SKM-1 (cell line): ENCODE measurements around the gene SREBF2.

Experiments
- DNase-seq: peaks from one replicate; lab custom pipeline; 2025; ENCODE audit not compliant: unreplicated experiment; lab: John Stamatoyannopoulos, UW

The SREBF2 gene

DNA sequence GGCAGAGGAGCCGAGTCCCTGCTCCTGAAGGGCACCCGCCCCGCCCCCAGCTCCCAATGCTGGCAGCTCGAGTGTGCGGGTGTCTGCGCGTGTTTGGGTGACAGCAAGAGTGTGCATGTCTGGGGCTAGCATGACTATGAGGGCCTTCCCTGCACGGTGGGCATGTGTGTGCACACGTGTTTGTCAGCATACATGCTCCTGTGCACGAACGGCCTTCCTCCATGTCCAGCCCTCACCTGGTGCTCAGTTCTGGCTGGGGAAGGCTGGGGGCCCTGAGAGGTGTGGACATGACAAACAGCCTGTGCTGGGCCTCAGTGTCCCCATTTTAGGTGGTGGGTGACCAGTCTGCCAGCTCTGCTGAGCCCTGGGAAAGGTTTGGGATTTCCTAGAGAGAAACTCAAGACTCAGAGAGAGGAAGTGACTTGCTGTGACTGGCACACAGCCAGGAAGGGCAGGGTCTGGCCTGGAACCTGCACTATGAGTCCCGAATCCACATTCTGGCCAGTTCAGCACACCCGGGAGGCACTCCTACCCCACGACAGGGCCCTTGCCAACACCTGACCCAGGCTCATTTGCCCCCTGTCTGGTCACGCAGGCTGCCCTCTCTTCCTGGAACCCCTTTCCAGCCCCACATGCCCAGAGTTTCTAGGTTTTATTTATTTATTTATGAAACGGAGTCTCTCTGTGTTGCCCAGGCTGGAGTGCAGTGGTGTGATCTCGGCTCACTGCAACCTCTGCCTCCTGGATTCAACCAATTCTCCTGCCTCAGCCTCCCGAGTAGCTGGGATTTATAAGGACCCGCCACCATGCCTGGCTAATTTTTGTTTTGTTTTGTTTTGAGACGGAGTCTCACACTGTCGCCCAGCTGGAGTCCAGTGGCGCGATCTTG is 85.2 kb downstream of the SREBF2 start:
- no peak for DNase-seq

- DNase-seq = no peak
Observed at GRCh38 chr22:41919357-41920224, 86.7 kb downstream of the SREBF2 start.

DNA sequence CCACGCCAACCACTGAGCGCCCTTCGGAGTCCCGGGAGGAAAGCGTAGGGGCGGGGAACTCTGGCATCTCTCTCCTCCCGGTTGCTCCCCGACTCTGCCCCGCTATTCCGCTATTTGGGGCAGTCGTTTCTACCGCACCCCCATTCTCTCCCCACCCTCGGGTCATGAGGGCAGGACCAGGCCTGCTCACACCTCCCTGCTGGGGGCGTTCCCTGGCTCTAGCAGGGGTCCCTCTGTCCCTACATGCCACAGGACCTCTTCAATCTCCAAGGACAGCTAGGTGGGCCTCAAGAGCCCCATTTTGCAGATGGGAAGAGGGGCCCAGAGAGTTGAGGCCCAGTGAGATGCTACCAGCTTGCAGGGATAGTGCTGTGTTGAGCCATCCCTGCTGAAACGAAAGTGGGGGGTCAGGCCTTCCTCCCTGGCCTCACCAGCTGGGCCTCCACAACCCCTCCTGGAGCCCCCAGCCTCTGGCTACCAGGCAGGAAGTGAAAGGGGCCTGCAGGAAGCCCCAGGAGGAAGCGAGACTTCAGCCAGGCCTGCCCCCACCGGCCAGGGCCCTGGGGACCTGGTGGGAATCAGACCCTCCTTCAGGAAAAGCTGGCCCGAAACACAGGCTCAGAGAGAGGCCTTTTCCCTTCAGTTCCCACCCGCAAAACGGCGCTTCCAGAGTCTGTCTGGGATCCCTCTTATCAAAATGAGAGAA is 87.5 kb downstream of the SREBF2 start:
- DNase-seq = no peak

GRCh38 chr22:41922328-41922727 is 89.4 kb downstream of the SREBF2 start:
- no peak for DNase-seq

- no peak for DNase-seq
Observed at GRCh38 chr22:41922940-41923594, 90.2 kb downstream of the SREBF2 start.

DNA sequence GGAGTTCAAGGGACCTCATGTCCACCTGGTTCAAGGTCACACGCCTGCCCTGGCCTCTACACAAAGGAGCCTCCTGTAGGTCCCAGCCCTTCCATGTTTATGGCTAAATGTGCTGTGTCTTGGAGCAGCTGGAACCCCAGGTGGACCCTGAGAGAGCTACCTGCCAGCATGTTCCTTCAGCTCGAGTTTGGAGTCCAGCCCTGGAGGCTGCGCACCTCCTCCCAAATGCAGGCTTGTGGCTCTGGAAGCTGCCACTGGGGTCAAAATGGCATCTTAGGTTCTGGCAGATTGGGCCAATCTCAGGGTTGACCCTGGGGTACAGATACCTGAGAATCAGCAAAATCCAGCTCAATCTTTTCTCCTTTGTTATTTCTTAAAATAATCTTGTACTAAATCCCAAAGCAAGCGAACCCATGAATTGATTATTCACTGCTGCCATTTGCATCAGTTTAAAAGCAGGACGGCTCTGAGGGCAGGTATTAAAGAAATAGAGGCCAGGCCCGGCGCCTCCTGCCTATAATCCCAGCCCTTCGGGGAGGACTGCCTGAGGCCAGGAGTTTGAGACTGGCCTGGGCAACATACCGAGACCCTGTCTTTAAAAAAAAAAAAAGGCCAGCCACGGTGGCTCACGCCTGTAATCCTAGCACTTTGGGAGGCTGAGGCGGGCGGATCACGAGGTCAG is 90.8 kb downstream of the SREBF2 start:
- no peak for DNase-seq

- no peak for DNase-seq
Observed at GRCh38 chr22:41925783-41926460, 93.0 kb downstream of the SREBF2 start.

DNA sequence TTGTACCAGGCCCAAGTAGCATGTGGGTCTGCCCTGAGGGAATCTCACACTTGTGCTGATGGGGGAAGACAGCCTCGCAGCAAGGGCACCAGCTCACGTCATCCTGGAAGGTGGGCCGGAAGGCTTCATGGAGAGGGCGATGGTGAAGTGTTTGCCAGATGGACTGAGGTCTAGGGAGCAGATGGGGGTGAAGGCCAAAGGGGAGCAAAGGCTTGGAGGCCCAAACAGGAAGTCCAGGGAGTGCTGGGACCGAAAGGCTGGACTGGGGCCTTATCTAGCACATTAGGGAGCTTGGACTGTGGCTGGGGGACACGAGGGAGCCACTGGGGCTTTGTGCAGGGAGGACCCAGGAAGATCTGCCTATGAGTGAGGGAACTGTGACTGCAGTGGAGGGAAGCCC is 94.9 kb downstream of the SREBF2 start:
- no peak for DNase-seq

- no peak for DNase-seq
Observed at GRCh38 chr22:41928593-41929417, 95.9 kb downstream of the SREBF2 start.

- DNase-seq = no peak
Observed at GRCh38 chr22:41929418-41929810, 96.5 kb downstream of the SREBF2 start.

DNA sequence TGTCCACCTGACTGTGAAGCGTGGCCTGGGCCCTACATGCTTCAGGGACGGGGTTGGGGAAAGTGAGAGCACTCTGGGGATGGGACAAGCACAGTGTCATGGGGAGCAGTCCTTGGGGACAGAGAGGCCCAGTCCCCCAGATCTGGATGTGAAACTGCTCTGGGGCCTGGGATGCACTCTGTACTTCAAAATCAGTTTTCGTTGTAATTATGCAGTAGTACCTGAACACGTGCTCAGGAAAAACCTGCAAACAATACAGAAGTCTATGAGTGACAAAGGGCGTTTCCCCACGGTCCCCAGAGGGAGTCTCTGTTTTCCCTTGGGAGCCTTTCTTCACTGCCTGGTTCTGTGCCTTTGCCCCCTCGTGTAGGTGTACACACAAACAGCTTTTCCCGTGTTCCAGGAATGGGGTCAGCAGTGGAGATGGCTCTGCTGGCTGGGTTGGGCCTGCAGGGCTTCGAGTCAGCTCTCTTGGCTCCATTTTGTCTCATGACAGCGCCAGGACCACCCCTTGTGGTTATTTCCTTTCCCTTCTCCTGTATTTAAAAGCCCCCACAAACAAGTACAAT is 98.9 kb downstream of the SREBF2 start:
- no peak for DNase-seq

GRCh38 chr22:41932353-41932752 is 99.4 kb downstream of the SREBF2 start:
- DNase-seq = no peak

GRCh38 chr22:41933411-41934177 is 100.7 kb downstream of the SREBF2 start:
- no peak for DNase-seq

GRCh38 chr22:41934284-41935014 is 101.5 kb downstream of the SREBF2 start:
- DNase-seq = no peak

- no peak for DNase-seq
Observed at GRCh38 chr22:41935015-41935351, 102.1 kb downstream of the SREBF2 start.

DNA sequence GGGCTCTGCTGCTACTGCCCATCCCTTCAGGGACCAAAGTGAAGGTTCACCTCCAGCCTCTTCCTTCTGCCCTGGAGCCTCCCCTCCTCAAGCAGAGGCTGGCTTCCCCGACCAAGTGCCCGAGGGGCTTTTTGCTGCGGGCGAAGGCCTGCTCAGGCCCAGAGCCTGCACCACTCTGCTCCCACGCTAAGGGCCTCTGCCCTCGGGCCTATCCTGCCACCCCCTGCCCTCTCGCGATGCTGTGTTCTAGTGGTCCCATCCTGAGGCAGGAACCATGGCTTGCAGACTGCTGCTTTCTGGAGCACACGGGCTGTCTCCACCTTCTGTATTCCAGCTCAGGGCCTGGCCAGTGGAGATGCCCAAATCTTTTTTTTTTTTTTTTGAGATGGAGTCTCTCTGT is 102.6 kb downstream of the SREBF2 start:
- DNase-seq = no peak

GRCh38 chr22:41936894-41937169 is 103.9 kb downstream of the SREBF2 start:
- no peak for DNase-seq
